NB4 (cell line): ENCODE data around the gene COMP.

ENCODE experiments used
- TF ChIP-seq, protein P1 (sequence below): IDR thresholded peaks from 2 replicates; pipeline ENCODE4 v1.6.1; 2011; ENCODE audit warnings: low read depth, low read length
- TF ChIP-seq, protein P2 (sequence below): IDR thresholded peaks from one replicate; pipeline ENCODE4 v1.5.1; 2012; ENCODE audit warnings: low read depth, low read length

DNA sequence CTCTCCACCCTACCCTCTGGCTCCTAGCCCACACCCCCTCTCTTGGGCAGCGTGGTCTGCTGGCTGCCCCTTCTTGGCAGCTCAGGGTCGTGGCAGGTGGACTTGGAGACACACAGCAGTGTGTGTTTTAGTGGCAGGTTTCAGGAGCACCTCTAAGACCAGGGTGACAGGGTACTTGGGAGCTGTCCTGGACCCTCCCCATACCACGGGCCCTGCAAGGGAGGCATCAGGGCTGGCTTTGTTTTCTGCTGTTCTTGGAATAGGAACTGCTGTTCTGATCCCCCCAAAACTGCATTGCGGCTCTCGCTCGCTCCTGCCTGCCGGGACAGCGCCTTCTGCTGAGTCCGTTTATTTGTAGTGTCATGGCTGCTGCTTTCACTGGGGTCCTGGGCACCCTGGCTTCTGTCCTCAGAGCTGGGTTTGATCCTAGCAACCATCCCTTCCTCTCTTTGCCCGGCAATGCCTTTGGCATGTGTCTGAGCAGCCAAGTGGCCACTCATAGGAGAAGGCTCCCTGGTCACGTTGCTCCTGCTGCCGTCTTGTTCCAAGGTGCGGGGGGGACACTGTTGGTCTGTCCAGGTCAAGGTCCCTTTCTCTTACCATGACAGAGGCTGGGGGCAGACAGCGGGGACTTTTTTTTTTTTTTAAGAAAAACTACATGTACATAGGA lies 12.1 kb downstream of the COMP start:
- TF ChIP-seq, protein P1, sequence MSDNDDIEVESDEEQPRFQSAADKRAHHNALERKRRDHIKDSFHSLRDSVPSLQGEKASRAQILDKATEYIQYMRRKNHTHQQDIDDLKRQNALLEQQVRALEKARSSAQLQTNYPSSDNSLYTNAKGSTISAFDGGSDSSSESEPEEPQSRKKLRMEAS: no peak
- TF ChIP-seq, protein P2, sequence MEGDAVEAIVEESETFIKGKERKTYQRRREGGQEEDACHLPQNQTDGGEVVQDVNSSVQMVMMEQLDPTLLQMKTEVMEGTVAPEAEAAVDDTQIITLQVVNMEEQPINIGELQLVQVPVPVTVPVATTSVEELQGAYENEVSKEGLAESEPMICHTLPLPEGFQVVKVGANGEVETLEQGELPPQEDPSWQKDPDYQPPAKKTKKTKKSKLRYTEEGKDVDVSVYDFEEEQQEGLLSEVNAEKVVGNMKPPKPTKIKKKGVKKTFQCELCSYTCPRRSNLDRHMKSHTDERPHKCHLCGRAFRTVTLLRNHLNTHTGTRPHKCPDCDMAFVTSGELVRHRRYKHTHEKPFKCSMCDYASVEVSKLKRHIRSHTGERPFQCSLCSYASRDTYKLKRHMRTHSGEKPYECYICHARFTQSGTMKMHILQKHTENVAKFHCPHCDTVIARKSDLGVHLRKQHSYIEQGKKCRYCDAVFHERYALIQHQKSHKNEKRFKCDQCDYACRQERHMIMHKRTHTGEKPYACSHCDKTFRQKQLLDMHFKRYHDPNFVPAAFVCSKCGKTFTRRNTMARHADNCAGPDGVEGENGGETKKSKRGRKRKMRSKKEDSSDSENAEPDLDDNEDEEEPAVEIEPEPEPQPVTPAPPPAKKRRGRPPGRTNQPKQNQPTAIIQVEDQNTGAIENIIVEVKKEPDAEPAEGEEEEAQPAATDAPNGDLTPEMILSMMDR: no peak
